ENCODE results near the gene NAXD.
A peak's percentile ranks its signal among the peaks of the same experiment; 100 is the strongest.
"Not testable (repeated sequence)": the region's sequence is repeated elsewhere in the genome, so short reads cannot be mapped to it uniquely, and the experiment has no call there.

NAXD gene

DNA sequence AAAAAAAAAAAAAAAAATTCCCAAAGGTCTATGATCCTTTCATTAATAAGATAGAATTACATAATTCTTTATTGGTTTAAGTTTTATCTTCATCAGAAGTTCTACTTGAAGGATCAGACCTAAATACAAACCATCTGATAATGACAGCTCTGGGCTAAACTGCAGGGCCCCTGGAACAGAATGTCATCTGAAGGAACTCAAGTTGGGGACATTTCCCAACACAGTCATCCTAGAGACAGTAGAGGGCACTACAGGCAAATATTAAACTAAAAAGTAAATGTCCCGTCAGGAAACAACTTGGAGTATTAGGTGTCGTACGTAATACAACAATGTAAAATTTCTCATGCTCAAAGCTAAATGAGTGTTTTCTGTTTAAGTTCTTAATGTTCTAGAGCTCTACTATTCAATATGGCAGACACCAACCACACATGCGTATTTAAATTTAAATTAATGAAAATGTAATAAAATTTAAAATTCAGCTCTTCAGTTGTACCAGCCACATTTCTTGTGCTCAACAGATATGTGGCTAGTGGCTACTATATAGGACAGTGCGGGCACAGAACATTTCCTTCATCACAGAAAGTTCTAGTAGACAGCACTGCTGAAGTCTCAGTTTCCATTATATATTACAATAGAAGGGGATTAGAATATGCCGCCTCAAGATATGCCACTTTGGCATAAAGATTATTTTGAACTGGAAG lies 21.8 kb upstream of the NAXD start:
- no peaks in the 10 kb centered on the region for H3K27me3 ChIP-seq (ENCODE audit: control insufficient read depth in 1 of 2, insufficient read depth in 2 of 2, low read length in 2 of 2)
- H3K4me3 ChIP-seq (ENCODE audit: low read depth in 1 of 2, low read length in 2 of 2), result no peak overlapping the region
- no peaks in the 10 kb centered on the region for H3K36me3 ChIP-seq (ENCODE audit: control insufficient read depth in 1 of 2, insufficient read depth in 2 of 2, low read length in 2 of 2)
- no peaks in the 10 kb centered on the region for H3K9me3 ChIP-seq (ENCODE audit: control insufficient read depth in 1 of 2, low read length in 2 of 2)
- H3K4me1 ChIP-seq (ENCODE audit: control insufficient read depth in 1 of 2, insufficient read depth in 2 of 2, low read length in 2 of 2), result no peaks in the 10 kb centered on the region
- H3K27ac ChIP-seq (ENCODE audit: low read depth, low read length), result no peak overlapping the region
- H3K9ac ChIP-seq (ENCODE audit: low read depth in 1 of 2, low read length in 2 of 2), result no peak overlapping the region

DNA sequence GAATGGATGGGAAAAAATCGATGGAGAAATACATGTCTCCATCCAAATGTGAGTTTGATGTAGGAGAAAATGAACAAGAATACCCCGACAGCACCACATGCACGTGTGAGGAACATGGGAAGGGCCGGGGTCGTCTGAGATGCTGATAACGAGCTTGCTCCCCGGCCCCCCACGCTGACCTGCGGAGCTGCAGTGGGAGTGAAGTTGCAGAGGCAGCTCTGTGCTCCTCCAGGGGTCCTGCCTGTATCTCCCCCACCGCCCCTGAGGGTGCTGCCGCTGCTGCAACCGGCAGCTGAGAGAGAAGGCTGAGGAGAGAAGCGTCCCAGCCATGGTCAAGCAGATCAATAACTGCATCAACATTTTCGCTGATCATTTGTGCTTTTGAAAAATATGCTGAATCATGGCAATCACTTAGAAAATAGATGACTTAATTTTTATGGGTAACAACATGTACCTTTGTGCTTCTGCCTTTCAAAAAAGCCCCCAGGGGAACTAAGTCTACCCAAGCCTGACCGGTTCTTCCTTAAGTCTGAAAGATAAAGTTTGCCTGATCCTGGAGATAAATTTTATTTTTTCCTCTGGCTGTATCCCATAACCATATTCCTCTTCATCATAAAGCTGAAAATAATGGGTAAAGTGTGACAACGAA lies 18.2 kb upstream of the NAXD start:
- Histone ChIP-seq H3K36me3 (ENCODE audit: control insufficient read depth in 1 of 2, insufficient read depth in 2 of 2, low read length in 2 of 2) (no peaks in the 10 kb centered on the region), H3K4me3 (ENCODE audit: low read depth in 1 of 2, low read length in 2 of 2) (no peak overlapping the region), H3K4me1 (ENCODE audit: control insufficient read depth in 1 of 2, insufficient read depth in 2 of 2, low read length in 2 of 2) (no peaks in the 10 kb centered on the region), H3K27ac (ENCODE audit: low read depth, low read length) (no peak overlapping the region), H3K9ac (ENCODE audit: low read depth in 1 of 2, low read length in 2 of 2) (no peak overlapping the region), H3K9me3 (ENCODE audit: control insufficient read depth in 1 of 2, low read length in 2 of 2) (no peaks in the 10 kb centered on the region), H3K27me3 (ENCODE audit: control insufficient read depth in 1 of 2, insufficient read depth in 2 of 2, low read length in 2 of 2) (no peaks in the 10 kb centered on the region)

DNA sequence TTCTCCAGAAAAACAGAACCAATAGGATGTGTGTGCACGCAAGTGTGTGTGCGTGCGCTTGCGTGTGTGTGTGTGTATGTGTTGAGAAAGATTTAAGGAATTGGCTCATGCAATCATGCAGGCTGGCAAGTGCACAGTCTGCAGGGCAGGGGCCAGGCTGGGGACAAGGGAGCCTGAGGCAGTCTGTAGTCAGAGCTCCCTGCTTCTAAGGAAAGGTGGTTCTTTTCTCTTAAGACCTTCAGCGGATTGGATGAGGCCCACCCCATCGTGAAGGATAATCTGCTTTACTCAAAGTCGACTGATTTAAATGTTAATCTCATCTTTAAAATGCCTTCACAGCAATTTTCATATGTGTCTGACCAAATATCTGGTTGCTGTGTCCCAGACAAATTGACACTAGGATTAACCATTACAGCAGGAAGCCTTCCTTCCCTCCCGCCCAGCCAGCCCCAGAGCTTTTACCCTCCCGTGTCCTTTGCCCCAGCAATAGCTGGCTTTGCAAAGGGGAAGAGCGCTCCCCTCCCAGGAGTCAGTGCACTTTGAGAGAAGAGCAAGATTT lies 15.0 kb upstream of the NAXD start:
- H3K4me3 ChIP-seq (ENCODE audit: low read depth in 1 of 2, low read length in 2 of 2), result no peak overlapping the region
- no peaks in the 10 kb centered on the region for H3K9me3 ChIP-seq (ENCODE audit: control insufficient read depth in 1 of 2, low read length in 2 of 2)
- H3K9ac ChIP-seq (ENCODE audit: low read depth in 1 of 2, low read length in 2 of 2), result no peak overlapping the region
- H3K4me1 ChIP-seq (ENCODE audit: control insufficient read depth in 1 of 2, insufficient read depth in 2 of 2, low read length in 2 of 2), result no peaks in the 10 kb centered on the region
- H3K27me3 ChIP-seq (ENCODE audit: control insufficient read depth in 1 of 2, insufficient read depth in 2 of 2, low read length in 2 of 2), result no peaks in the 10 kb centered on the region
- H3K27ac ChIP-seq (ENCODE audit: low read depth, low read length), result no peak overlapping the region
- no peaks in the 10 kb centered on the region for H3K36me3 ChIP-seq (ENCODE audit: control insufficient read depth in 1 of 2, insufficient read depth in 2 of 2, low read length in 2 of 2)

DNA sequence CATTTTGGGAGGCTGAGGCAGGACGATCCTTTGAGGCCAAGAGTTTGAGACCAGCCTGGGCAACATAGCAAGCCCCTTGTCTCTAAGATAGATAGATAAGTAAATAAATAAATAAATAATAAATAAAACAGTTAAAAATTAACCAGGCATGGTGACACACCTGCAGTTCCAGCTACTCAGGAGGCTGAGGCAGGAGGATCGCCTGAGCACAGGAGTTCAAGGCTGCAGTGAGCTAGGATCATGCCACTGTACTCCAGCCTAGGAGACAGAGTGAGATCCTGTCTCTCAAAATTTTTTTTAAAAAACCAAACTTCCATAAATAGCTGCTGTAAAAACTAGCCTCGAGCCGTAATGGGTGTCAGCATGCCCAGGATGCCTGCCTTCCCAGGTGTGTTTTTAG lies 14.4 kb upstream of the NAXD start:
- no peaks in the 10 kb centered on the region for H3K9me3 ChIP-seq (ENCODE audit: control insufficient read depth in 1 of 2, low read length in 2 of 2)
- no peak overlapping the region for H3K4me3 ChIP-seq (ENCODE audit: low read depth in 1 of 2, low read length in 2 of 2)
- no peaks in the 10 kb centered on the region for H3K36me3 ChIP-seq (ENCODE audit: control insufficient read depth in 1 of 2, insufficient read depth in 2 of 2, low read length in 2 of 2)
- H3K4me1 ChIP-seq (ENCODE audit: control insufficient read depth in 1 of 2, insufficient read depth in 2 of 2, low read length in 2 of 2), result no peaks in the 10 kb centered on the region
- no peak overlapping the region for H3K9ac ChIP-seq (ENCODE audit: low read depth in 1 of 2, low read length in 2 of 2)
- no peaks in the 10 kb centered on the region for H3K27me3 ChIP-seq (ENCODE audit: control insufficient read depth in 1 of 2, insufficient read depth in 2 of 2, low read length in 2 of 2)
- no peak overlapping the region for H3K27ac ChIP-seq (ENCODE audit: low read depth, low read length)

- Histone ChIP-seq H3K9me3 (ENCODE audit: control insufficient read depth in 1 of 2, low read length in 2 of 2) (no peaks in the 10 kb centered on the region), H3K9ac (ENCODE audit: low read depth in 1 of 2, low read length in 2 of 2) (no peak overlapping the region), H3K4me1 (ENCODE audit: control insufficient read depth in 1 of 2, insufficient read depth in 2 of 2, low read length in 2 of 2) (no peaks in the 10 kb centered on the region), H3K4me3 (ENCODE audit: low read depth in 1 of 2, low read length in 2 of 2) (no peak overlapping the region), H3K36me3 (ENCODE audit: control insufficient read depth in 1 of 2, insufficient read depth in 2 of 2, low read length in 2 of 2) (no peaks in the 10 kb centered on the region), H3K27me3 (ENCODE audit: control insufficient read depth in 1 of 2, insufficient read depth in 2 of 2, low read length in 2 of 2) (no peaks in the 10 kb centered on the region), H3K27ac (ENCODE audit: low read depth, low read length) (no peak overlapping the region)
These were observed 10.2 kb upstream of the NAXD start for GRCh38 chr13:110605132-110605531.

GRCh38 chr13:110606281-110606680 lies 9.1 kb upstream of the NAXD start:
- H3K27ac ChIP-seq (ENCODE audit: low read depth, low read length); H3K4me3 ChIP-seq (ENCODE audit: low read depth in 1 of 2, low read length in 2 of 2); H3K4me1 ChIP-seq (ENCODE audit: control insufficient read depth in 1 of 2, insufficient read depth in 2 of 2, low read length in 2 of 2); H3K9me3 ChIP-seq (ENCODE audit: control insufficient read depth in 1 of 2, low read length in 2 of 2); H3K27me3 ChIP-seq (ENCODE audit: control insufficient read depth in 1 of 2, insufficient read depth in 2 of 2, low read length in 2 of 2); H3K9ac ChIP-seq (ENCODE audit: low read depth in 1 of 2, low read length in 2 of 2); H3K36me3 ChIP-seq (ENCODE audit: control insufficient read depth in 1 of 2, insufficient read depth in 2 of 2, low read length in 2 of 2): not testable (repeated sequence)

DNA sequence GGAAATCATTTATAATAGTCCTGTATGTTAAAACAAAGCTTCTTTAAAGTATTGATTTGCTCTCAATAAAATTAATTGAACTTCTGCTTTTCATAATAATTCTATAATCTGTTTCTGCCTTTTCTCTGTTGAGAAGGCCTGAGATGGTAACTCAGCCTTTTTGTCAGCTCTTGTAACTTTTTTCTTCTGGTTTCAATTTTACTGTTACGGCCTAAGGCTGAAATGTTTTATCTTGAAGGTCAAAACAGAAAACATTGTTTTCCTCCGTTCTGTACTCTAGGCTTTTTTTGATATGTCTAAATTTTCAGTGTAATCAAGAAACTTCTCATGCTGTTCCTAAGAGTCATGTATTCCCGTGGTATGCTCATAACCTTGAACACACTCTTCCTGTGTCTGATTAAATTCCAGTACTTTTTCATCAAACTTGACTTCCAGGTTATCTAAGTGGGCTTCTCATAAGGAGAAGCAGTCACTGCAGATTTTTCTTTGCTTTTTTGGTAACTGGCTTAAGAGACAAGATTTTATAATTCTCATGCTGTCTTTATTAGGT lies 7.6 kb upstream of the NAXD start:
- Histone ChIP-seq H3K4me3 (ENCODE audit: low read depth in 1 of 2, low read length in 2 of 2) (no peak overlapping the region), H3K9me3 (ENCODE audit: control insufficient read depth in 1 of 2, low read length in 2 of 2) (no peaks in the 10 kb centered on the region), H3K4me1 (ENCODE audit: control insufficient read depth in 1 of 2, insufficient read depth in 2 of 2, low read length in 2 of 2) (peaks cover 0 to 7% of the 10 kb centered on the region in 2 donors), H3K36me3 (ENCODE audit: control insufficient read depth in 1 of 2, insufficient read depth in 2 of 2, low read length in 2 of 2) (no peaks in the 10 kb centered on the region), H3K27me3 (ENCODE audit: control insufficient read depth in 1 of 2, insufficient read depth in 2 of 2, low read length in 2 of 2) (no peaks in the 10 kb centered on the region), H3K9ac (ENCODE audit: low read depth in 1 of 2, low read length in 2 of 2) (no peak overlapping the region), H3K27ac (ENCODE audit: low read depth, low read length) (no peak overlapping the region)

GRCh38 chr13:110610955-110611595 lies 4.3 kb upstream of the NAXD start:
- Histone ChIP-seq H3K27ac (ENCODE audit: low read depth, low read length) (no peak overlapping the region), H3K9me3 (ENCODE audit: control insufficient read depth in 1 of 2, low read length in 2 of 2) (no peaks in the 10 kb centered on the region), H3K9ac (ENCODE audit: low read depth in 1 of 2, low read length in 2 of 2) (peak overlapping the region in 1 of 2 donors; percentile 32), H3K4me3 (ENCODE audit: low read depth in 1 of 2, low read length in 2 of 2) (peak overlapping the region; percentile 32 to 57), H3K27me3 (ENCODE audit: control insufficient read depth in 1 of 2, insufficient read depth in 2 of 2, low read length in 2 of 2) (no peaks in the 10 kb centered on the region), H3K4me1 (ENCODE audit: control insufficient read depth in 1 of 2, insufficient read depth in 2 of 2, low read length in 2 of 2) (peaks cover 0 to 13% of the 10 kb centered on the region in 2 donors), H3K36me3 (ENCODE audit: control insufficient read depth in 1 of 2, insufficient read depth in 2 of 2, low read length in 2 of 2) (no peaks in the 10 kb centered on the region)

DNA sequence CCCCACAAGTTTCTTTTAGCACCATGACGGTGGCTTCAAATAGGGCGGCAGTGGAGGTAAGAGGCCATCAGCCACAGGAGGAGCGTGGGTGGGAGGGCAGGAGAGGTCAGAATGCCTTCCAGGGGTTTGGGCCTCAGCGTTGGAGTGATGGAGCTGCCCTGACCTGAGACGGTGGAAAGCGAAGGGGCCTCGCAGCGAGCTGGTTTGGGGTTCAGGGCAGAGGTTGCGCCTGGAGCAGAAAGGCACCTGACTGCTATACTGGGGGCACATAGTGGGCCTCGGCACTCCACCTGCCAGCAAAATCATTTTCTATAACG lies 382 bp upstream of the NAXD start:
- Histone ChIP-seq H3K9ac (ENCODE audit: low read depth in 1 of 2, low read length in 2 of 2) (peak overlapping the region; percentile 83 to 87), H3K4me3 (ENCODE audit: low read depth in 1 of 2, low read length in 2 of 2) (peak overlapping the region; percentile 87 to 90), H3K4me1 (ENCODE audit: control insufficient read depth in 1 of 2, insufficient read depth in 2 of 2, low read length in 2 of 2) (peaks cover 20 to 35% of the 10 kb centered on the region in 2 donors), H3K27ac (ENCODE audit: low read depth, low read length) (peak overlapping the region; percentile 94), H3K36me3 (ENCODE audit: control insufficient read depth in 1 of 2, insufficient read depth in 2 of 2, low read length in 2 of 2) (no peaks in the 10 kb centered on the region), H3K27me3 (ENCODE audit: control insufficient read depth in 1 of 2, insufficient read depth in 2 of 2, low read length in 2 of 2) (no peaks in the 10 kb centered on the region), H3K9me3 (ENCODE audit: control insufficient read depth in 1 of 2, low read length in 2 of 2) (no peaks in the 10 kb centered on the region)

All from duodenal mucosa (tissue), 2 donors.